Activated CD8-positive, alpha-beta T cell treated with anti-CD3 and anti-CD28 coated beads for 36 hours (primary cell): ENCODE results near the gene RSRC1. TPM values are rescaled to one million over a fixed set of nuclear protein-coding genes. Genes with fewer than 3 reads are reported as not detected.

Experiments used
- ATAC-seq: fragments of 200-7000 bp; cut with Tn5 transposase; one replicate; pipeline ENCODE4 v1.10.0; 2021; ENCODE audit warnings: mild to moderate bottlenecking, moderate library complexity
- CTCF ChIA-PET: fragments of 350-600 bp; sonication (Branson Sonifier 250); formaldehyde crosslinking; loops from one replicate; lab custom pipeline; 2021; ENCODE audit warnings: antibody characterized with exemption; lab: Charles Lee
- POLR2A ChIA-PET: fragments of 350-600 bp; sonication (Branson Sonifier 250); formaldehyde crosslinking; loops from one replicate; lab custom pipeline; 2021; ENCODE audit warnings: antibody characterized with exemption; lab: Charles Lee
- DNase-seq: peaks from one replicate; pipeline ENCODE4 v3.0.0-alpha.2; 2020
- H3K27ac Mint-ChIP-seq: one replicate; pipeline ENCODE4 v1.8.0; 2021; ENCODE audit warnings: mild to moderate bottlenecking, mixed read lengths
- H3K27me3 Mint-ChIP-seq: one replicate; pipeline ENCODE4 v1.8.0; 2021; ENCODE audit warnings: mixed read lengths
- H3K36me3 Mint-ChIP-seq: one replicate; pipeline ENCODE4 v1.8.0; 2021; ENCODE audit warnings: low read depth, mixed read lengths
- H3K4me1 Mint-ChIP-seq: one replicate; pipeline ENCODE4 v1.8.0; 2021; ENCODE audit warnings: low read depth, mixed read lengths
- H3K4me3 Mint-ChIP-seq: one replicate; pipeline ENCODE4 v1.8.0; 2021; ENCODE audit warnings: mild to moderate bottlenecking, moderate library complexity, mixed read lengths
- H3K9me3 Mint-ChIP-seq: one replicate; pipeline ENCODE4 v1.8.0; 2021; ENCODE audit warnings: mixed read lengths
- CTCF ChIP-seq: fragments of 200-600 bp; IDR thresholded peaks from one replicate; pipeline ENCODE4 v1.8.0; 2022; ENCODE audit warnings: antibody characterized with exemption, mild to moderate bottlenecking
- intact Hi-C: fragments of 100-400 bp; cut with micrococcal nuclease; formaldehyde crosslinking; loops from one replicate; pipeline ENCODE4 v1.10.0; 2022
- total RNA-seq, 2 experiments: library from RNA; stranded (reverse); gene quantifications; one replicate each; pipeline ENCODE4 v1.2.3, GENCODE V29; 2021

RSRC1 gene
- total RNA-seq, 2 experiments from 2014 or later, result 37.9 to 44.7 TPM

DNA sequence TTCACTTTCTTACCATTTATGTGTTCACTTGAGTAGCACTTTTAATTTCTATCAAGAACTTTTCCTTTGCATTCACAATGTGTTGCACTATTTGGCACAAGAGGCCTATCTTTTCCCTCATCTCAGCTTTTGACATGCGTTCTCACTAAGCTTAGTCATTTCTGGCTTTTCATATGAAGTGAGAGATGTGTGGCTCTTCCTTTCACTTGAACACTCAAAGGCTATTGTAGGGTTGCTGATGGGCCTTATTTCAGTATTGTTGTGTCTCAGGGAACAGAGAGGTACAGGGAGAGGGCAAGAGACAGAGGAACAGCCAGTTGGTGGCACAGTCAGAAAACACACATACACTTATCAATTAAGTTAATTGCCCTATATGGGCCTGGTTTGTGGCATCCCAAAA lies 333.7 kb downstream of the RSRC1 start:
- no peak for TF ChIP-seq CTCF
- Mint-ChIP-seq H3K9me3 (peaks cover 2% of the 10 kb centered on the region), H3K36me3 (no peaks in the 10 kb centered on the region), H3K27ac (no peak overlapping the region), H3K4me3 (no peak overlapping the region), H3K27me3 (no peaks in the 10 kb centered on the region), H3K4me1 (peaks cover 8% of the 10 kb centered on the region)
- ATAC-seq, result peak; percentile 66
- no peak for DNase-seq
- intact Hi-C loops, result no loop called here
- POLR2A ChIA-PET, result no interaction called here
- CTCF ChIA-PET, result interaction anchor here (1.1 to 2.6 kb wide), 3 partner anchors 9 to 579 kb away, joined by 3 to 15 read pairs (median 3); partner anchors contain the start of gene RSRC1

- POLR2A ChIA-PET, result no interaction called here
- no peaks in the 10 kb centered on the region for H3K27me3 Mint-ChIP-seq
- DNase-seq, result no peak
- no peak for TF ChIP-seq CTCF
- CTCF ChIA-PET, result no interaction called here
- intact Hi-C loops, result no loop called here
- no peak for ATAC-seq
- no peak overlapping the region for H3K4me3 Mint-ChIP-seq
- no peaks in the 10 kb centered on the region for H3K36me3 Mint-ChIP-seq
- no peak overlapping the region for H3K27ac Mint-ChIP-seq
- no peaks in the 10 kb centered on the region for H3K9me3 Mint-ChIP-seq
- H3K4me1 Mint-ChIP-seq, result peaks cover 8% of the 10 kb centered on the region
These were observed 337.5 kb downstream of the RSRC1 start for GRCh38 chr3:158447408-158447807.

- Mint-ChIP-seq H3K4me3 (no peak overlapping the region), H3K36me3 (peaks cover 6% of the 10 kb centered on the region), H3K27ac (no peak overlapping the region), H3K9me3 (no peaks in the 10 kb centered on the region), H3K27me3 (no peaks in the 10 kb centered on the region), H3K4me1 (no peaks in the 10 kb centered on the region)
- DNase-seq (no peak), ATAC-seq (no peak)
- POLR2A ChIA-PET, result no interaction called here
- intact Hi-C loops, result no loop called here
- CTCF ChIA-PET, result no interaction called here
- no peak for TF ChIP-seq CTCF
These were observed 341.6 kb downstream of the RSRC1 start for GRCh38 chr3:158451405-158452055.

- no peak overlapping the region for H3K27ac Mint-ChIP-seq
- CTCF ChIA-PET, result no interaction called here
- POLR2A ChIA-PET, result no interaction called here
- DNase-seq (no peak), ATAC-seq (no peak)
- no peaks in the 10 kb centered on the region for H3K4me1 Mint-ChIP-seq
- no peaks in the 10 kb centered on the region for H3K27me3 Mint-ChIP-seq
- intact Hi-C loops, result no loop called here
- no peak overlapping the region for H3K4me3 Mint-ChIP-seq
- peaks cover 6% of the 10 kb centered on the region for H3K36me3 Mint-ChIP-seq
- H3K9me3 Mint-ChIP-seq, result no peaks in the 10 kb centered on the region
- TF ChIP-seq CTCF, result no peak
These were observed 342.4 kb downstream of the RSRC1 start for GRCh38 chr3:158452334-158452733.

DNA sequence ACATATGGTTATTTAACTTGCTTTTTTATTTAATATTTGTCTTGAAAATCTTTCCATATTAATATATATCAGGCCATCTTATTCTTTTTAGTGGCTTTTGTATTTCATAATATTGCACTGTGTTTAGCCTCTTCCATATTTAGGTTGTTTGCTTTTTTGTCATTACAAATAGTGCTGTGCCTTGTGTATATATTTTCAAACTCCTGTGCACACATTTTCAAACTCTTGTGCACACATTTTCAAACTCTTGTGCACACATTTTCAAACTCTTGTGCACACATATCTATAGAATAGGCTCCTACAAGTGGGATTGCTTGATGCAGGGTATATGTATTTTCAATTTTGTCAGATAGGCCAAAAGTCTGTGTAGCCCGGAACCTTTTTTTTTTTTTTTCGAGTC lies 343.1 kb downstream of the RSRC1 start:
- intact Hi-C loops, result no loop called here
- H3K4me3 Mint-ChIP-seq, result no peak overlapping the region
- H3K27ac Mint-ChIP-seq, result no peak overlapping the region
- DNase-seq (no peak), ATAC-seq (no peak)
- no peaks in the 10 kb centered on the region for H3K9me3 Mint-ChIP-seq
- ChIA-PET POLR2A (no interaction called here), CTCF (no interaction called here)
- no peak for TF ChIP-seq CTCF
- no peaks in the 10 kb centered on the region for H3K4me1 Mint-ChIP-seq
- H3K36me3 Mint-ChIP-seq, result peaks cover 6% of the 10 kb centered on the region
- H3K27me3 Mint-ChIP-seq, result no peaks in the 10 kb centered on the region
